AG04450 (cell line): Measurements from ENCODE around the gene MDM2. TPM values are rescaled to one million over a fixed set of nuclear protein-coding genes. Genes with fewer than 3 reads are reported as not detected.
"Not testable (repeated sequence)": the region's sequence is repeated elsewhere in the genome, so short reads cannot be mapped to it uniquely, and the experiment has no call there.

Experiments used
- CTCF ChIA-PET: fragments of 300-600, 350-600 bp; formaldehyde crosslinking; extraction: SDS; loops from one replicate; lab custom pipeline; 2022; ENCODE audit warnings: antibody characterized with exemption, inconsistent platforms; lab: Charles Lee
- POLR2A ChIA-PET: fragments of 350-600 bp; formaldehyde crosslinking; extraction: SDS; loops from one replicate; lab custom pipeline; 2021; ENCODE audit warnings: antibody characterized with exemption, inconsistent platforms; lab: Yijun Ruan, JAX
- DNase-seq: peaks from one replicate; pipeline ENCODE4 v3.0.0-alpha.2; 2011; ENCODE audit warnings: low read depth, low spot score
- H3K27ac ChIP-seq: one replicate; pipeline ENCODE4 v1.5.1; 2012; ENCODE audit warnings: low read depth, low read length, control low read depth
- H3K27me3 ChIP-seq: one replicate; pipeline ENCODE4 v1.6.0; 2012; ENCODE audit warnings: low read length; ENCODE audit not compliant: control insufficient read depth, insufficient read depth
- H3K4me3 ChIP-seq: 2 replicates; pipeline ENCODE4 v1.5.1; 2011; ENCODE audit warnings: mild to moderate bottlenecking, low read depth, low read length, control low read depth
- H3K9me3 ChIP-seq: 2 replicates; pipeline ENCODE4 v1.5.1; 2012; ENCODE audit warnings: low read length; ENCODE audit not compliant: control insufficient read depth, insufficient read depth
- polyA plus RNA-seq: library from polyadenylated mRNA; depleted of rRNA; stranded (reverse); fragments of >200 nt; gene quantifications from 2 replicates; pipeline ENCODE4 v1.2.3, GENCODE V29; 2011
- TF ChIP-seq, protein P1 (sequence below): IDR thresholded peaks from 2 replicates; pipeline ENCODE4 v1.5.1; 2011; ENCODE audit warnings: low read depth, low read length, control low read depth, inconsistent platforms

MDM2 gene
- polyA plus RNA-seq, 1 experiment: 82.2 TPM

DNA sequence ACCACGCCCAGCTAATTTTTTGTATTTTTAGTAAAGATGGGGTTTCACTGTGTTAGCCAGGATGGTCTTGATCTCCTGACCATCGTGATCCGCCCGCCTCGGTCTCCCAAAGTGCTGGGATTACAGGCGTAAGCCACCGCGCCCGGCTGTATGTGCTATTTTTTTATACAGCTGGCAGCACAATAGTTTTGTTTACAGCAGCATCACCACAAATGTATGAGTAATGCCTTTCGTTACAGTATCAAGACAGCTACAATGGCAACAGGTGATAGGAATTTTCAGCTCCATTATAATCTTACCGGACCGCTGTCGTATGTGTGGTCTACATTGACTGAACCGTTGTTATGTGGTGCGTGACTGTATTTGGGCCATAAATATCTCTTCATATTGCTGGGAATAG lies 11.6 kb upstream of the MDM2 start:
- ChIA-PET POLR2A (no interaction called here), CTCF (no interaction called here)
- Histone ChIP-seq H3K27ac (no peak overlapping the region), H3K27me3 (no peaks in the 10 kb centered on the region), H3K4me3 (no peak overlapping the region), H3K9me3 (no peaks in the 10 kb centered on the region)
- TF ChIP-seq, protein P1, sequence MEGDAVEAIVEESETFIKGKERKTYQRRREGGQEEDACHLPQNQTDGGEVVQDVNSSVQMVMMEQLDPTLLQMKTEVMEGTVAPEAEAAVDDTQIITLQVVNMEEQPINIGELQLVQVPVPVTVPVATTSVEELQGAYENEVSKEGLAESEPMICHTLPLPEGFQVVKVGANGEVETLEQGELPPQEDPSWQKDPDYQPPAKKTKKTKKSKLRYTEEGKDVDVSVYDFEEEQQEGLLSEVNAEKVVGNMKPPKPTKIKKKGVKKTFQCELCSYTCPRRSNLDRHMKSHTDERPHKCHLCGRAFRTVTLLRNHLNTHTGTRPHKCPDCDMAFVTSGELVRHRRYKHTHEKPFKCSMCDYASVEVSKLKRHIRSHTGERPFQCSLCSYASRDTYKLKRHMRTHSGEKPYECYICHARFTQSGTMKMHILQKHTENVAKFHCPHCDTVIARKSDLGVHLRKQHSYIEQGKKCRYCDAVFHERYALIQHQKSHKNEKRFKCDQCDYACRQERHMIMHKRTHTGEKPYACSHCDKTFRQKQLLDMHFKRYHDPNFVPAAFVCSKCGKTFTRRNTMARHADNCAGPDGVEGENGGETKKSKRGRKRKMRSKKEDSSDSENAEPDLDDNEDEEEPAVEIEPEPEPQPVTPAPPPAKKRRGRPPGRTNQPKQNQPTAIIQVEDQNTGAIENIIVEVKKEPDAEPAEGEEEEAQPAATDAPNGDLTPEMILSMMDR: no peak
- no peak for DNase-seq

DNA sequence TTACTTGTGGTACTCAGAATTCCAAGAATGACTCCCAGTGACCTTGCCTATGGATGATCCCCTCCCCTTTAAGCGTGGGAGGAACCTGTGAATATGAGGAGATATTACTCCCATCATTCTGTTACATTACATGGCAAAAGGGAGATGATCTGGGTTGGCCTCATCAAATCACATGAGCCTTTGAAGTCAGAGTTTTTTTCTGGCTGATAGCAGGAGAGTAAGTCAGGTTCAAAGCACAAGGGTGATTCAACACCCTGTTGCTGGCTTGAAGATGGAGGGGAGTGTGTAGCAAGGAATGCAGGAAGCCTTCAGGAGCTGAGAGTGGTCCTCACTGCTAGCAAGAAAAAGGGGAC lies 9.1 kb upstream of the MDM2 start:
- Histone ChIP-seq H3K4me3 (no peak overlapping the region), H3K9me3 (no peaks in the 10 kb centered on the region), H3K27ac (no peak overlapping the region), H3K27me3 (no peaks in the 10 kb centered on the region)
- ChIA-PET CTCF (interaction anchor here (1.1 to 2.2 kb wide), 2 partner anchors 9 to 31 kb away, joined by 4 to 13 read pairs; partner anchors contain the start of gene MDM2), POLR2A (no interaction called here)
- TF ChIP-seq, protein P1: no peak
- DNase-seq: no peak

DNA sequence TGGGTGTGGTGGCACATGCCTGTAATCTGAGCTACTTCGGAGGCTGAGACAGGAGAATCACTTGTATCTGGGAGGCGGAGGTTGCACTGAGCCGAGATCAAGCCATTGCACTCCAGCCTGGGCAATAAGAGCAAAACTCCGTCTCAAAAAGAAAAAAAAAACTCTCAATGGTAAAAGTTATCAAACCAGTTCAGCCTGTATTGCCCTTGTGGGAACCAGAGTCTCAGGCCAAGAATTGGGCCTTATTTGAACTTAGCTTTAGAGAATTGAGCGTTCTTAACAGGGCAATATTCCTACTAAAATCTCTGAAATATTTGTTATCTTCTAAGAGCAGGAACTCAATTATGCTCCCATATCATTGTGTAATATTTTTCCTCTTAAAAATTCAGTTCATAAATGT lies 7.7 kb upstream of the MDM2 start:
- CTCF ChIA-PET: interaction anchor here (2.2 kb wide), 1 partner anchor 8 kb away, joined by 13 read pairs; the partner anchor contains the start of gene MDM2
- no peak overlapping the region for H3K27ac ChIP-seq
- H3K27me3 ChIP-seq: no peaks in the 10 kb centered on the region
- H3K9me3 ChIP-seq: no peaks in the 10 kb centered on the region
- POLR2A ChIA-PET: no interaction called here
- TF ChIP-seq, protein P1: no peak
- DNase-seq: no peak
- H3K4me3 ChIP-seq: no peak overlapping the region

DNA sequence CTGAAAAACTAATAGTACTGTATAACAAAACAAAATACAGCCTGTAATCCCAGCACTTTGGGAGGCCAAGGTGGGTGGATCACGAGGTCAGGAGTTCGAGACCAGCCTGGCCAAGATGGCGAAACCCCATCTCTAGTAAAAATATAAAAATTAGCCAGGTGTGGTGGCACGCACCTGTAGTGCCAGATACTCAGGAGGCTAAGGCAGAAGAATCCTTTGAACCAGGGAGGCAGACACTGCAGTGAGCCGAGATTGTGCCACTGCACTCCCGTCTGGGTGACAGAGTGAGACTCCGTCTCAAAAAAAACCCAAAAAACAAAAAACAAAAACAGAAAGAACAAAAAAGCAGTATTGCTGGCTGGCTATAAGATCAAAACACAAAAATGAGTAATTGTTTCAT lies 6.9 kb upstream of the MDM2 start:
- H3K27me3 ChIP-seq, H3K4me3 ChIP-seq, H3K27ac ChIP-seq, DNase-seq, H3K9me3 ChIP-seq, POLR2A ChIA-PET, CTCF ChIA-PET: not testable (repeated sequence)

DNA sequence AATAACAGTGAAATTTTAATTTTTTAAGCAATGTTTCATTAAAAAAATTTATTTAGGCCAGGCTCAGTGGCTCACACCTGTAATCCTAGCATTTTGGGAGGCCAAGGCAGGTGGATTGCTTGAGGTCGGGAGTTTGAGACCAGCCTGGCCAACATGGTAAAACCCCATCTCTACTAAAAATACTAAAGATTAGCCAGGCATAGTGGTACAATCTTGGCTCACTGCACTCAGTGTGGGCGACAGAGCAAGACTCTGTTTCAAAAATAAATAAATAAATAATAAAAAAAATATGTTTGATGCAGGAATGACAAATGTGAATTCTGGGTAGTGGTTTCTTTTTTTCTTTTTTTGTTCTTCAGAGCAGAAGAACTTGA lies 5.6 kb upstream of the MDM2 start:
- DNase-seq, H3K9me3 ChIP-seq, CTCF ChIA-PET, H3K4me3 ChIP-seq, H3K27ac ChIP-seq, H3K27me3 ChIP-seq, POLR2A ChIA-PET: not testable (repeated sequence)

DNA sequence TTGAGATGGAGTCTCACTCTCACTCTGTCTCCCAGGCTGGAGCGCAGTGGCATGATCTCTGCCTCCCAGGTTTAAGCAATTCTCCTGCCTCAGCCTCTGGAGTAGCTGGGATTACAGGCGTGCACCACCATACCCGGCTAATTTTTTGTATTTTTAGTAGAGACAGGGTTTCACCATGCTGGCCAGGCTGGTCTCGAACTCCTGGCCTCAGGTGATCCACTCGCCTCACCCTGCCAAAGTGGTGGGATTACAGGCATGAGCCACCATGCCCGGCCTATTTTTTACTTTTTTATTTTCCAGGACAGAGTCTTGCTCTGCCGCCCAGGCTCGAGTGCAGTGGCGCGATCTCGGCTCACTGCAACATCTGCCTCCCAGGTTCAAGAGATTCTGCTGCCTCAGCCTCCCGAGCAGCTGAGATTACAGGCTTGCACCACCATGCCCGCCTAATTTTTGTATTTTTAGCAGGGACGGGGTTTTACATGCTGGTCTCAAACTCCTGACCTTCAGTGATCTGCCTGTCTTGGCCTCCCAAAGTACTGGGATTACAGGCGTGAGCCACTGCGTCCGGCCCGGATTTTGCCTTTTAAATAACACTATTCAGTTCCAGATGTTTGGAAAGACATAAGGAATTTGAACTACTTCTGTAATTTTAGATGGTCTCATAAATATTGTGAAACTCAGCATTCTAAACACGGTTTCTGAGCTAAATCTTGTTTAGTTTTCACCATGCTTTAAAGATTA lies 4.9 kb upstream of the MDM2 start:
- ChIA-PET CTCF (interaction anchor here (0.7 to 1.4 kb wide), 2 partner anchors 32 to 580 kb away, joined by 3 to 4 read pairs; no protein-coding TSS in a partner anchor), POLR2A (interaction anchor here (1.0 kb wide), 1 partner anchor 18 kb away, joined by 3 read pairs; no protein-coding TSS in a partner anchor)
- not testable (repeated sequence) for H3K9me3 ChIP-seq, H3K4me3 ChIP-seq, H3K27me3 ChIP-seq, H3K27ac ChIP-seq
- peak; percentile 45 for DNase-seq
